Inflammatory macrophage (primary cell): ENCODE data around the gene SSTR1.
"Not testable (repeated sequence)": the region's sequence is repeated elsewhere in the genome, so short reads cannot be mapped to it uniquely, and the experiment has no call there.

Experiments used
- DNase-seq, 2 donors: peaks; one replicate each; pipeline ENCODE4 v3.0.0-alpha.2; 2020 to 2022
- total RNA-seq, 18 experiments: gene quantifications; one replicate each; lab custom pipeline; 2026; ENCODE audit warnings: mixed read lengths in 6 of 18, inconsistent platforms in 2 of 18; lab: John Stamatoyannopoulos, UW

Gene SSTR1
- total RNA-seq = 0 to 0.04 (median 0) reads per million in 18 experiments

- no peak for DNase-seq
These were observed at the start of gene SSTR1 for GRCh38 chr14:38207736-38208617. SSTR1 (plus strand) TSS chr14:38207904; CDS start chr14:38209390, 1,486 bp downstream.

- no peak for DNase-seq
These were observed 49.2 kb upstream of the SSTR1 start for GRCh38 chr14:38158468-38158867.

- DNase-seq = no peak
These were observed 39.3 kb upstream of the SSTR1 start for GRCh38 chr14:38168416-38168815.

- no peak for DNase-seq
These were observed 36.5 kb upstream of the SSTR1 start for GRCh38 chr14:38171197-38171596.

- DNase-seq = no peak
These were observed 33.0 kb upstream of the SSTR1 start for GRCh38 chr14:38174711-38175110.

GRCh38 chr14:38175658-38176057 is 32.0 kb upstream of the SSTR1 start:
- no peak for DNase-seq

- no peak for DNase-seq
These were observed 31.3 kb upstream of the SSTR1 start for GRCh38 chr14:38176379-38176778.

GRCh38 chr14:38184132-38184531 is 23.6 kb upstream of the SSTR1 start:
- DNase-seq = no peak

- DNase-seq = no peak
These were observed 22.0 kb upstream of the SSTR1 start for GRCh38 chr14:38185671-38186070.

- DNase-seq = no peak
These were observed 21.5 kb upstream of the SSTR1 start for GRCh38 chr14:38186216-38186615.

GRCh38 chr14:38187528-38187927 is 20.2 kb upstream of the SSTR1 start:
- no peak for DNase-seq

- no peak for DNase-seq
These were observed 17.6 kb upstream of the SSTR1 start for GRCh38 chr14:38189930-38190726.

GRCh38 chr14:38190846-38191245 is 16.9 kb upstream of the SSTR1 start:
- DNase-seq = not testable (repeated sequence)

- not testable (repeated sequence) for DNase-seq
These were observed 16.2 kb upstream of the SSTR1 start for GRCh38 chr14:38191491-38191890.

GRCh38 chr14:38197001-38197783 is 10.5 kb upstream of the SSTR1 start:
- no peak for DNase-seq

- DNase-seq = no peak
These were observed 9.8 kb upstream of the SSTR1 start for GRCh38 chr14:38197784-38198335.

GRCh38 chr14:38198425-38198824 is 9.3 kb upstream of the SSTR1 start:
- DNase-seq = no peak

GRCh38 chr14:38199076-38199475 is 8.6 kb upstream of the SSTR1 start:
- DNase-seq = no peak

- DNase-seq = no peak
These were observed 8.0 kb upstream of the SSTR1 start for GRCh38 chr14:38199739-38200138.

GRCh38 chr14:38201137-38201828 is 6.4 kb upstream of the SSTR1 start:
- DNase-seq = no peak

GRCh38 chr14:38202444-38203191 is 5.1 kb upstream of the SSTR1 start:
- DNase-seq = no peak
